HL-60 (cell line): ENCODE results near the gene USP5.

Experiments used
- POLR2AphosphoS5 ChIP-seq: IDR thresholded peaks from 2 replicates; pipeline ENCODE4 v1.6.1; 2012; ENCODE audit warnings: low read depth
- TF ChIP-seq, protein P1 (sequence below): IDR thresholded peaks from one replicate; pipeline ENCODE4 v1.5.1; 2011; ENCODE audit warnings: low read length, control low read depth, inconsistent platforms; ENCODE audit not compliant: insufficient read depth
- TF ChIP-seq, protein P2 (sequence below): IDR thresholded peaks from 2 replicates; pipeline ENCODE4 v1.6.1; 2012; ENCODE audit warnings: low read depth; ENCODE audit not compliant: insufficient replicate concordance

DNA sequence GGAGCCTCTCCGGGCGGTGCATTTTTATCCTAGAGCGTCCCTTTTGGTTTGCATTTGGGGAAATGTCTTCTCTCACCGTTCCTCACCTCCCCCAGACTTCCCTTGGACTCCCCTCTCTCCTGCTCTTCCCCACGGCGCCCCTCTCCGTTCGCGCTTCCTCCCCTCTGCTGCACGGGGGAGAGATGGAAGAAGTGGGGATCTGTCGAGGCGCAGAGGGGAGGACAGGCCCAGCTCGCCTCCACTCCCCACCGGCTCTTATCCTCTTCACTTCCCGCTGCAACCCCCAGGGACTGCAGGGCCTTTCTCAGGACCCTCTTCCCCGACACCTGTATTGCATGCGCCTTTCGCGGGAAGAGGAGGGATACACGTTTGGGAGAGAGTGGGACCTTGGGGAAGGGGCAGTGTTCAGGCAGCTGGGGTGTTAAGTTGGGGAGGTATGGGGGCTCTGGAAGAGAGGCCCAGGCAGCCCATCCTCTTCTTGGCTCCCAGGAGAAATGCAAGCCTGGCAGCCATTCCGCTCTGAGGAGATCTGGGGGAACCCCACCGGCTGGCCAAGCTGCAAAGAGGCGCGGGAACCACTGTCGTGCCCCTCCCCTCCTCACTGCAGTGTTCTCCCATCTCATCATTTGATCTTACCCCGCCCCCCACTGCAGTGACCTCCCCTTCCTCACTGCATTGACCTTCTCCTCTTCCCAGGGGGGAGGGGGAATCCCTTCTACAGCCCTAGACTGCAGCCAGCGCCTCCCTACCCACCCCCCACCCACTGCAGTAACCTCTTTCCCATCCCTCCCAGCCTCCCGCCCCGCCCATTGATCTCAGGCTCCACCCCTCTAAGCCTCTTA lies 63.2 kb downstream of the USP5 start:
- TF ChIP-seq, protein P1, sequence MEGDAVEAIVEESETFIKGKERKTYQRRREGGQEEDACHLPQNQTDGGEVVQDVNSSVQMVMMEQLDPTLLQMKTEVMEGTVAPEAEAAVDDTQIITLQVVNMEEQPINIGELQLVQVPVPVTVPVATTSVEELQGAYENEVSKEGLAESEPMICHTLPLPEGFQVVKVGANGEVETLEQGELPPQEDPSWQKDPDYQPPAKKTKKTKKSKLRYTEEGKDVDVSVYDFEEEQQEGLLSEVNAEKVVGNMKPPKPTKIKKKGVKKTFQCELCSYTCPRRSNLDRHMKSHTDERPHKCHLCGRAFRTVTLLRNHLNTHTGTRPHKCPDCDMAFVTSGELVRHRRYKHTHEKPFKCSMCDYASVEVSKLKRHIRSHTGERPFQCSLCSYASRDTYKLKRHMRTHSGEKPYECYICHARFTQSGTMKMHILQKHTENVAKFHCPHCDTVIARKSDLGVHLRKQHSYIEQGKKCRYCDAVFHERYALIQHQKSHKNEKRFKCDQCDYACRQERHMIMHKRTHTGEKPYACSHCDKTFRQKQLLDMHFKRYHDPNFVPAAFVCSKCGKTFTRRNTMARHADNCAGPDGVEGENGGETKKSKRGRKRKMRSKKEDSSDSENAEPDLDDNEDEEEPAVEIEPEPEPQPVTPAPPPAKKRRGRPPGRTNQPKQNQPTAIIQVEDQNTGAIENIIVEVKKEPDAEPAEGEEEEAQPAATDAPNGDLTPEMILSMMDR, result no peak
- TF ChIP-seq, protein P2, sequence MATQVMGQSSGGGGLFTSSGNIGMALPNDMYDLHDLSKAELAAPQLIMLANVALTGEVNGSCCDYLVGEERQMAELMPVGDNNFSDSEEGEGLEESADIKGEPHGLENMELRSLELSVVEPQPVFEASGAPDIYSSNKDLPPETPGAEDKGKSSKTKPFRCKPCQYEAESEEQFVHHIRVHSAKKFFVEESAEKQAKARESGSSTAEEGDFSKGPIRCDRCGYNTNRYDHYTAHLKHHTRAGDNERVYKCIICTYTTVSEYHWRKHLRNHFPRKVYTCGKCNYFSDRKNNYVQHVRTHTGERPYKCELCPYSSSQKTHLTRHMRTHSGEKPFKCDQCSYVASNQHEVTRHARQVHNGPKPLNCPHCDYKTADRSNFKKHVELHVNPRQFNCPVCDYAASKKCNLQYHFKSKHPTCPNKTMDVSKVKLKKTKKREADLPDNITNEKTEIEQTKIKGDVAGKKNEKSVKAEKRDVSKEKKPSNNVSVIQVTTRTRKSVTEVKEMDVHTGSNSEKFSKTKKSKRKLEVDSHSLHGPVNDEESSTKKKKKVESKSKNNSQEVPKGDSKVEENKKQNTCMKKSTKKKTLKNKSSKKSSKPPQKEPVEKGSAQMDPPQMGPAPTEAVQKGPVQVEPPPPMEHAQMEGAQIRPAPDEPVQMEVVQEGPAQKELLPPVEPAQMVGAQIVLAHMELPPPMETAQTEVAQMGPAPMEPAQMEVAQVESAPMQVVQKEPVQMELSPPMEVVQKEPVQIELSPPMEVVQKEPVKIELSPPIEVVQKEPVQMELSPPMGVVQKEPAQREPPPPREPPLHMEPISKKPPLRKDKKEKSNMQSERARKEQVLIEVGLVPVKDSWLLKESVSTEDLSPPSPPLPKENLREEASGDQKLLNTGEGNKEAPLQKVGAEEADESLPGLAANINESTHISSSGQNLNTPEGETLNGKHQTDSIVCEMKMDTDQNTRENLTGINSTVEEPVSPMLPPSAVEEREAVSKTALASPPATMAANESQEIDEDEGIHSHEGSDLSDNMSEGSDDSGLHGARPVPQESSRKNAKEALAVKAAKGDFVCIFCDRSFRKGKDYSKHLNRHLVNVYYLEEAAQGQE, result no peak
- no peak for TF ChIP-seq POLR2AphosphoS5
